GM21619 (cell line): Measurements from ENCODE around the gene TBX4.

Experiments used
- ATAC-seq: cut with Tn5 transposase; IDR thresholded peaks from one replicate; pipeline ENCODE4 v1.9.1; 2021; ENCODE audit not compliant: unreplicated experiment

Gene TBX4

DNA sequence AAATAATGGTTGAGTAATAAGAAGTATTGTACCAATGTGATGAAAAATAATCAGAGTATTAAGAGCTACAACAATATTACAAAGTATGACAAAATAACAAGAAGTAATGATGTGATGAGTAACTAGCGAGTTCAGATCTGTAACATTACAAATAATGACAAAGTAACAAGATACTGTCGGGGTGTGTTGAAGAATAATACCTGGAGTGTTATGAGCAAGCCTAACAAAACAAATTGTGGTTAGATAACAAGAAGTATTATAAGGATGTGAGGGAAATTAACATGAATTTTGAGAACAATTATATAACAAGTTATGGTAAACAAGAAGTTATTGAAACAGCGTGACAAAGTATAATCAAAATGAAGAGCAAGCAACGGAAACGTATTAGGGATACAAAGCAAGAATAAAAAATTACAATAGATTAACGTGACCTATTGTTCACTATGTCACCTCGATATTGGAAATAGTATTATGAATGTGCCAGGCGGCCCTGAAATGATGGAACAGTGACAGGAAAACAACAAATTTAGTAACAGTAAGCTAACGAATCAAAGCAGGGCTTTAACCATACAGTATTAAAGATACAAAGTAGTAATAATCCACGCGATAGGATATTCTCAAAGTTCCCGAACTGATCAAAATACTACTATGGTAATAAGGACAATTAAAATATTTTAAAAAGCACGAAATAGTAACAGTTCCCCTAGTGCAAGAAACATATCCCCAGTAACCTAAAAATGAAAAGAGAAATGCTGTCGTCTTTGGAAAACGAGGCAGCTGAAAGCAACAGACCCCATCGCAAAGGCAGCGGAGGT, 1.6 kb downstream of the TBX4 start:
- no peak for ATAC-seq

DNA sequence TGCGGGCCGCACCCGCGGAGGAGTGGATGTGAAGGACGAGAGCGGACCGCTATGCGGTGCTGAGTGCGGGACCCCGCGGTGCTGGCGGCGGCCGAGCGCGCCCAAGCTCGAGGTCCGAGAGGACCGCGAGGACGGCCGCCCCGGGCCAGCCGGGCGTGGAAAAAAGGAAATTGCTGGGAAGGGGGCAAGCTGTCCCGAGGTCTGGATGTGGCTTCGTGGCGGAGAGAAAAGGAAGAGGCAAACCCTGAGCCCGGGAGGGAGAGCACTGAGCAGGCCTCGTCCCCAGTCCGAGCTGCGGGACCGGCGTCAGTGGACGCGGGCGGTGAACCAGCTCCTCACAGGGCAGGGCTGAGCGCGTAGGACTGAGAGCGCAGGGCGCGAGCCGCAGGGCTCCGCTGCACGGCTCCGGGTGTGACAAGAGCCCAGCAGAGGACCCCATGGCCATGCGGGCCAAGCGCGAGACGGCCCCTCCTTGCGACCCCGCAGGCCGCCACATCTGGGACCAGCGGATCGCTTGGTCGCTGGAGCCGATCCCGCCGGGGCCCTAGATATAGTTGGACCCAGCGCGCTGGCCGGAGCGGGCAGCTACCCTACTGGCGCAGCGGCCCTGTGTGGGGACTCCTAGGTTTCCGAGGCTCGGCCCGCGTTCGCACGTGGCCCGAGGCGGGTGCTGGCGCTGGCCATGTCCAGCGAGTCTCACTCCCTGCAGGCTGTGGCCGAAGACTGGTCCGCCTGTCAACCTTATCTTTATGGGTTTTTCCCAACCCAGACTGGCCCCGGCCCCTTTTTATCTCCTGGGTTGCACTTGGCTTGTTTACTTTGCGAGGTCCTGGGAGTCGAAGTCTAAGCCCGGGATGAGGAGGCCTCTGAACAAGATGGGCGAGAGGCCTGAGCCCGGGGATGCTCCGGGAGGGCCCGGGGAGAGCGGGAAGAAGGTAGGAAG, 2.4 kb downstream of the TBX4 start:
- no peak for ATAC-seq

DNA sequence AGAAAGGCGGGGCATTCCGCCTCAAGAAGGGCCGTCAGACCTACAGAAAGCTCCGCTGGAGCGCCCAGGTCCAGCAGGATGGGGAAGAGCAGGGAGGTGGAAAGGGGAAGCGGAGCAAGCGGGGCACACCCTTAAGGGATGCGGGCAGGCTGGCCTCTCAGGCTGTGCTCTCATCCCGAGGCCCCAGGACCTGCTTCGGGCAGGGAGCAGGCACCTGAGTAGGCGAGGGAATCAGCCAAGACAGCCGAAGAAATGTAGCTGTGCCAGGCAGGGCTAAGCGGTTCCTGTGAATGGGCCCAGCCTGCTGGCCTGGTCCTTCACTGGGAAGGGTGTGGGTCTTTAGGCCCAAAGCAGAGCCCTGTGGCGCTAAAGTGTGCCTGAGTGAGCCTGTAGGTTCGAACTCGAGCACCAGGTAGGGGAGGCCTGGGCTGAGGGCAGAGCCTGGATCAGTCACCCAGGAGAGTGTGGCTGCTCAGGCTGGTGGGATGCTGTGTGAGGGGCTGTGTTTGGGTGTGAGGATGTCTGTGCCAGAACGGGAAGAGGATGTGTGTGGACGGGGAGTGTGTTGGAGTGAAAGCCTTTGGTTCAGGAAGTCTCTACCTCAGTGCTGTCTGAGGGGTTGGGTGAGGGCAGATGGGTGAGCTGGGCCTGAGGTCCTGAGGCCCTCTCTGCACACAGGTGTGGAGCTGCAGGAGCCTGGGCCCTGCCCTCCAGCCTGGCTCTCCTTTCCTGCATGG, 3.3 kb downstream of the TBX4 start:
- ATAC-seq: no peak

DNA sequence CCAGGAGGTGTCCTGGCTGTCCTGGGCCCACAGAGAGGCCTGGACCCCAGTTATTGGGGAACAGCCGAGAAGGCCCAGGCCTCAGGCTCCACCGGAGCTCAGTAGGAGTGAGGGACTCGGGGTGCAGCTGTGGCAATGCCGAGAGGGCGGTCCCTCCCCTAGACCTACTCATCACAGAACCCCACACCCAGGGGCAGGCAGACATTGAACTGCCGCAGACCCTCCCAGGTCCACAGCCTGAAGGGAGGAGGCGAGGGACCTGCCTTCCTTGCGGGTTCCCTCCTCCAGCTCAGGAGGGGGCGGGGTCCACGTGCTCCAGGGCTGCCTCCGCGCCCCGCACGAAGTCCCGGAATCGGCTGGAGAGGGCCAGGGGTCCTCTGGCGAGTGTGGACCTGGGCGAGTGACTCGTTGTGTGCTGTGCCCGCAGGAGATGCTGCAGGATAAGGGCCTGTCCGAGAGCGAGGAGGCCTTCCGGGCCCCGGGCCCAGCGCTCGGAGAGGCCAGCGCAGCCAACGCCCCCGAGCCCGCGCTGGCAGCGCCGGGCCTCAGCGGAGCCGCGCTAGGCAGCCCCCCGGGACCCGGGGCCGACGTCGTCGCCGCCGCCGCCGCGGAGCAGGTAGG, 3.9 kb downstream of the TBX4 start:
- no peak for ATAC-seq

DNA sequence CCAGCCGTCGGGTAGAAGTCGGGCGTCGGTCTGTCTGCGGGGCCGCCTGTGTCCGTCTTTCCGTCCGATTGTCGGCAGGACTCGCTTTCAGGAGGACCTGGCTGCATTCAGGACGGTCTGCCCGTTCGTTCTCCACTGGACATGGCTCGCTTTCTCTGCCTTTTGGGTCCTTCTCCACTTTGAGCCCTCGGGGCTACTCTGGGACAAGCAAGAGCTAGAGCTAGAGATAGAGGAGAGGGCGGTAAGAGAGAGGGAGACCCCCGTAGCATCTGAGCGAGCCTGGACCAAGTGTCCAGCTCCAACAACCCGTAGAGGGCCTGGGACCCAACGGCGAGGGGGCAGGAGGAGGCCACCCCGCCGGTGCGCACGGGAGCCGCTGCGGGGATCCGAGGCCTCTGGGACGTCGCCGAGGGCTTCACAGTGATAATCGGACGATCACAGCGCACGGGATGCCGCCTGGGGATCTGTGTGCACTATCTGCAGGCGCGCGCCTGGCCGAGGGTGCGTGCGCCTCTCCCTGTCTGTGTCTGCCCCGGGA, 4.5 kb downstream of the TBX4 start:
- ATAC-seq: no peak

DNA sequence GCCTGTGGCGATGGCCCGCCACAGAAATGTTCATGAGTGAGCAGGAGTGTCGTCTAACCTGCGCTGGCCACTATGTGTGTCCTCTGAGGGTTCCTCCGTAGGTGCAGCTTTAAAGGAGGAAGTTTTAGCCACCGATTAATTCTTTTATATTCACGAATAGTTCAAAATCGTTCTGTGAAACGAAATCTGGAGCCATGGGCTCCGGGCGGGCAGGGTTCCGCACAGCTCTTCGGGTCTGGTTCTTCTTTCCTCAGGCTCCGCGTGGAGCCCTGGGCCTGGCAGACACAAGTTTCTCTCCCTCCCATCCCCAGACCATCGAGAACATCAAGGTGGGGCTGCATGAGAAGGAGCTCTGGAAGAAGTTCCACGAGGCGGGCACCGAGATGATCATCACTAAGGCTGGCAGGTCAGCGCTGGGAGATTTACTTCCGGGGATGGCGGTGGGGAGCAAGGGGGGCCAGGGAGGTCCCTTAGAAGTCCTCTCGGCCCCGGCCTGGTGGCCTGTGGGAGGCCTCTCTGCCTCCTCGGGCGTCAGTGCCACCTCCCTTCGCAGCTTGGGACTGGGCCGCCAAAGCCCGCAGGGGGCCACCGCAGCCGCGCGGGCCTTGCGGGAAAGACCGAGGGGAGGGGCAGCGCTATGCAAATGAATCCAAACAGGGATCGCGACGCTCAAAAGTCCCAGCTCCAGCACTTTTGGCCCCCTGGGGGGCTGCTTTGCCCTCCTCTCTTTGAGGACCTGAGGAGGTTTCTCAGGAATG, 5.2 kb downstream of the TBX4 start:
- no peak for ATAC-seq

DNA sequence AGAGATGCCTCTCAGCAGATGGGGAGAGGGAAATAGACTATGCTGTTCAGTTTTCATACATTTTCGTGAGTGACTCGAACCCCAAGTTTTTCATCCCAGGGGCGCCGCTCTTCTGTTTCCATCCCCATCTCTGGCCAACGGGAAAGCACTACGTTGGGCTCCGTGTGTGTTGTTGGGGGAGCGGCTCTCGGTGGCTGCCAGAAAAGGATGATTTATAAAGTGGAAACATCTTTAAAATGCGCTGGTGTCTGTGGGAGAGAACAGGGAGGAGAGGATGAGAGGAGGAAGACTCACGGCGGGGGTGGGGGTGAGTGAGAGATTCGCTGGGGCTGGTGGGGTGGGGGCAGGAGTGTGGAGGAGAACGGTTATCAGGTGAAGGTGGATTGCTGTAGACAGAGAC, 5.8 kb downstream of the TBX4 start:
- no peak for ATAC-seq

DNA sequence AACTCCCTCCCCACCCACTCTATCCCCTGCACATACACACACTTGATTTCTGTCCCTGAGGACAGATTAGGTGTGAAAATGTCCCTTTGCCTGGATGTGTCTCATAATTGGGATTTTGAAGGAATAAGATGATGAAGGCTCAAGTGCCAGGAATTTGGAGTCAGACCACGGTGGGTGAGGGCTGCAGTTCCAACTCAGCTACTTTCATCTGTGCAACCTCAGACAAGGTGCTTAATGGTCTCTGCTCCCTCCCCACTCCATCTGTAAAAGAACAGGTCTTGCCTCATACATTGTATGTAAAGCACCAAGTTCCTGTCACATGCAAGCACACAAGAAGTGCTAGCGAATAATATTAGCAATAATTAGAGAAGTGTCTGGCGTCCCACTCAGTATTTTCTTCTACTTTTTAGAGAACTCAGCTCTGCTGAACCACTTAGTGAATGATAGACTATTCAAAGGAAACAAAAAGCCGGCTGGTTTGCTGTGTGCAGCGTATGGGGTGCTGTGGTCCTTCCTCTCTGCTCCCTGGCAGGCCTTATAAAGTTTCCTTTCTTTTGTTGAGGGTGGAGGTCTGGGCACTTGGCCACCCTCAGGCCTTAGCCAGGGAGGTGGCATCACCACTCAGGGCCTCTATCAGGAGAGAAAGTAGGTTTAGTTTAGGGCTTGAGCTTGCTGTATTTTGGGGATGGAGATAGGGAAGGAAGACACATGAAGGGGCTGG, 6.4 kb downstream of the TBX4 start:
- ATAC-seq: no peak

DNA sequence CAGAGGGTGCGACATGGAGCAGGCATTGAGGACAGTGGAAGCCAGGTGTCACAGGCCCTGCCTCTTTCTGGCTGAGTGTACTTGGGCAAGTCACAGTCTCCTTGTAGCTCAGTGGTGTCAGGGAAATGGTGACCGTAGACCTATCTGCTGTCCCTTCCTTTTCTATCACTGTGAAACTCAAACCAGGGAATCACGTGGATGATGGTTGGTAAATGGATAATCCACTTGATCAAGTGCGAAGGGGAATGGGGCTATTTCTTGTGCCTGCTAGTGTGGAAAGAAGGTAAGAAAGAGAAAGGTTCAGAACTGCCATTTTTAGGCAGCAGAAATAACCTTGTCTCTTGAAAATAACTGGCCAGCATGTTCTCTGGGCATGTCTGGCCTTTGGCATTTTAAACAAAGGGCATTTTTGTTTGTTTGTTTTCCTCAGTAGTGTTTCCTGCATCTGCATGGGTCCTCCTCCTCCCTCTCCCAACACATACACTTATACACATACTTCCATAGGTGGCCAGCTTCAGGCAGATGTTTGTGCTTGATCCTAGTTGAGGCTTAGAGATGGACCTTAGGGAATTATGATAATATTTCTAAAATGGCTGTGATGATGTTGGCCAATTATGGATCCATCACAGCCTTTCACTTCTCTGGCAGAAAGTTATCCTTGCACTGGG, 7.1 kb downstream of the TBX4 start:
- ATAC-seq: no peak

DNA sequence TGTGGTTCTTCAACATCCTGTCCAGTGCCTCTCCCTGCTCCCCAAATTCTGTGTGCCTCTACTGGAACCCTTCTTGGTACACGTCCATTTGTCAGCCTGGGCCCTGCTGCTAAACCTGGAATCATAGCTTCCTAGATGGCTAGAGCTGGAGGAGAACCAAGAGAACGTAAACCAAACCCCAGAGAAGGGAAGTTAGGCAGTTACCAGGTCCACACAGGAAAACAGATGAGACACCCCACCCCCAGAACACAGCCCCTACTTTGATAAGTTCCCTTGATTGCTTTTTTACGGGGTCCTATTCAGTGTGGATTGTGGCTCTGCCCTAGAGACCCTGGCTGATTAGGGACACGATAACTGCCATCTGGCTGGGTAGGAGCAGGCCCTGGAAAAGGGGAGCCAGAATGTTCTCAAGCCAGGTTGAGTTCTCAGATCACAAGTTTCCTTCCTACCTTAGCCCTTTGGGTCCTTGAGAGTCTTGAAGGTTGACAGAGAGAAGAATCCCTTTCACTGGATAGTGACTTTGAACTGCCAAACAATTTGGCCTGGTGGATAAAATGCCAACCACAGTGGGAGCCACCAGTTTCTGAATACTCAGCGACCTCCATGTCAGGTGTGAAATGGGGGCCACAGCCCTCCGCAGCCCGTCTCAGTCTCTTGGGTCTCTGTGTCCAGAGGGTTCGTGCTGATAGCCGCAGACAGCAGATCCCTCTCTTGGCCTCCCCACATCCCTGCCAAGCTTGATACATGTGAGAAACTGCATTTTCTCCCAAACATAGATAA, 7.9 kb downstream of the TBX4 start:
- no peak for ATAC-seq

DNA sequence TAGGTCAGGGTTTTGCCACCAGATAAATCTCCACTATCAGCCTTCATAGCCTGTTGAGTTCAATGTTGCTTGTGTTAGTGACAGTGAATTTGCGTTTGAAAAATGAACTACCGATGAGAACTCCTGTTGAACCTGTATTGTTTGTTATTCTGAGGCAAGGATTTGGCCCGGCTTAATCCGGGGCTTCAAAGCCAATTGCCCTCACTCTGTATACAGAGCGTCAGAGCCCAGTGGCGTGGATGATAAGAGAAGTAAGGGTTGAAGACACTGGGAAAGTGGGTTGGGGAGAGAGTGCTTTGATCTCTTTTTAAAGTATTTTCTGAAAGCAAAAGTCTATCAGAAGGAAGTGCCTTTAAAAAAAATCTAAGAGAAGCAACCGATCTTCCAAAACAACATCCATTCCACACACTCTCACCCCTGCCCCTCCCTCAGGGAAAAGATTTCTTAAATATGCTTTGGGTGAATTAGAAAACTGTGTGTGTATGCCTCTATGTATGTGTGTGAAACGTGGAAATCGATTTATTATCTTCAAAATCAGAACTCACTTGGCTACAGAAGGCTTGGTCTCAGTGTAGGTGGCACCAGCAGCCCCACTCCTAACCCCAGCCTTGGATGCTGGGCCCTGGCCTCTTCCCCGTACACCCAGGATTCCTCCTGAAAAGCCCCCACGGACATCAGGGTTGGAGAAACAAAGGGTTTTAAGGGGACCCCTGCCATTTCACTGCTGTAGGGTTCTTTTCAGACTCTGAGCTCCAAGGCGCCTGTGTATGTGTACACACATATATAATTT, 8.8 kb downstream of the TBX4 start:
- no peak for ATAC-seq

DNA sequence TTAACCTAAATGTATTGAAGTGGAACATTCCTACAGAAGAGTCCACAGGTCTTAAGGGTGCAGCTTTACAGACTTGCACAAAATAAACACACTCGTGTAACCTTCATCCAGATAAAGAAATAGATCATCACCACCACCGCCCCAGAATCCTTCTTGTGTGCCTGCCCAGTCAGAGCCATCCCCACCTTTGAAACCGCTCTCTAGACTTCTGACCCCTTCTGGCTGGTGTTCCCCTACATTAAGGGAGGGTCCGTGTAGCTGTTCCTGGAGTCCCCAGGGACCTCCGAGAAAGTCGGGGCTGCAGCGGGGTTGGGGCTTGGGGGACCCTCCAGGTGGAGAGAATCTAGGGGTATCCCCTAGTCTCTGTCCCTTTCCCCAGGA, 9.4 kb downstream of the TBX4 start:
- no peak for ATAC-seq

DNA sequence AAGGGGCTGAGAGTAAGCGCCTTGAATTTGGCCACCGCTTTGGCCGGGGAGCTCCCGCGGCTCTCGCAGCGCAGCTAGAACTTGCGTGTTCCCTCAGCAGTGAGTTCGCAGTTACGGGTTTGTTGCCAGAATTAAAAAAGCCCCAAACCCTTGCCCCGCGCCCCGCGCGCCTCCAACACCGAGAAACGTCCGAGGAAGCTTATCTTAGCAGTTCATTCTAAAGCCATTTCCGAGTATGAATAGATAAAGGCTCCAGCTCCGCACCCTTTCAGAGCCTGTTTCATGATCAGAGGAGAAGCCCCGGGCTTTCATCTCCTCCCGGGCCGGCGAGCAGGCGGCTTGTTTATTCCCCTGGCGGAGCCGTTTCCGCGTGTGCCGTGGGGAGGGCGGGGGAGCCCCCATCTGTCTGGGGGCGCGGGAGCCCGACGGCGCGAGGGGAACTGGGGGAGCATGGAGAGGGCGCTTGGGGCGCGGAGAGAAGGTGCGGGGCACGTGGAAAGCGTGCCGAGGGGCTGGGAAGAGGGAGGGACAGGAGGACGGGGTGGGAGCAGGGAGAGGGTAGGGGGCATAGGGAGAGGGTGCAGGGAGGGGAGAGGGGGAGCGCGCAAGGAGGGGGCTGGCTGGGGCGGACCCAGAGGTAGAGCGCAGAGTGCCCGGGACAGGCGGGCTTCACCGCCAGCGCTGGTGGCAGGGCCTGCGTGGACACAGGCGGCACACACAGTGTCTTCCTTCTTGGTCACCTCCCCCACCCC, 9.9 kb downstream of the TBX4 start:
- no peak for ATAC-seq

DNA sequence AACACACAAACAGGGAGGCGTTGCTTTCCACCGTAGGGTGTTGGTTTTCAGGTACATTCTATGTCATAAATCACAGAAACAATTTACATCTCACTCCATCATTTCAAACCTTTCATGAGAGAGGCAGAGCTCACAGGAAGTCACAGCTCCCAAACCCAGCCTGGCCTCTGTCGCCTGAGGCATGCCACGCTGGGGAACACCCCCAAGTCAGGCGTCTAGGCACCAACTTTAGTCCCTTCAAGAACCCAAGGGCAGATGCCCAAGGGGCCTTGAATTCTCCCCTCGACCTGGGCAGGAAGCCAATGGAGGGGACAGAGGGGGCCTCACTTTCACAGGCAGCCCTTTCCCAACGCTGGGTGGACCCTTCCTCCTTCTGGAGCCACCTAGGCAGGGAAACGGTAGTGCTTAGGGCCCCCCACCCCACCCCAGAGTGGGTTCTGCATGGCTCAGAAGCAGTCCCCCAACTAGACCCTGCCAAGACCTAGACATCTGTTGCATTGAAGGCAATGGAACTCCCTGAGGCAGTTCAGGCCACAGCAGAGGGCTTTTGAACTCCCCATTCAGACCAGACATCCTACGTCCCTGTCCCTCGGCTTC, 10.6 kb downstream of the TBX4 start:
- no peak for ATAC-seq

DNA sequence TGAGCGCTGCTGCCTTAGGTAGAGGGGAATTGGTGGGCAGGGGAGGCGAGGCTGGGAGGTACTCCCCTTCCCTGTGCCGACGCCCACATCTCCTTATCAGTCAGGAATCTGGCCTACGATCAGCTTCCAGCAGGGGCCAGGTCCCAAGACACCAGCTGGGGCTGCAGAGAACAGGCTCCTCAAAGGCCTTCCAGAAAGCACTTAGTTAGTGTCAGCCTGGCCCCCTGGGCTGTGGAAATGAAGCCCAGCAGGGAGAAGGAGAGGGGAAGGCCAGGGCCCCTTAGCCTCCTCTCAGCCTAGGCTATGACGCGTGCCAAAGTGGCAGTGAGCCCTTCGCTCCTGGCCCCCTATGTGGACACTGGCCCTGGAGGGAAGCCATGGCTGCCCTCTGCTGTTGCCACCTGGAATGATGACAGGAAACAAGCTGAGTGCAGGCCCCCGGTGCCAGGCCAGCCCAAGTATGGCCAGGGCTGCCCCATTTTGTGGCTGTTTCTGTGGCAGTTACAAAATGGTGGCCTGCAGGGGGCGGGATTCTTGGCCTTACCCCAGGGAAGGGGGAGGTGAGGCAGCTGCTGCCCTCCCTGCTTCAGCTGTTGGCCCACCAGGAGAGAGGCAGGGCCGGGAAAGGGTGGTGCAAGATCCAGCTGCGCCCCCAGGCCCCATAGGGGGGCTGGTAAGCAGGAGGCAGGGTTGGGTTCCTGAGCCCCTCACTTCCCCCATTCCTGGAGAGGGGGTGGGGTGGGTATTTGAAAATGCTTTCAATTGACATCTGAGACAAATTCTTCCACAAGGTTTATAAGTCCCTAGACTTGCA, 11.3 kb downstream of the TBX4 start:
- ATAC-seq: no peak
